Measurements from ENCODE around the gene PRRG2.

PRRG2 gene

DNA sequence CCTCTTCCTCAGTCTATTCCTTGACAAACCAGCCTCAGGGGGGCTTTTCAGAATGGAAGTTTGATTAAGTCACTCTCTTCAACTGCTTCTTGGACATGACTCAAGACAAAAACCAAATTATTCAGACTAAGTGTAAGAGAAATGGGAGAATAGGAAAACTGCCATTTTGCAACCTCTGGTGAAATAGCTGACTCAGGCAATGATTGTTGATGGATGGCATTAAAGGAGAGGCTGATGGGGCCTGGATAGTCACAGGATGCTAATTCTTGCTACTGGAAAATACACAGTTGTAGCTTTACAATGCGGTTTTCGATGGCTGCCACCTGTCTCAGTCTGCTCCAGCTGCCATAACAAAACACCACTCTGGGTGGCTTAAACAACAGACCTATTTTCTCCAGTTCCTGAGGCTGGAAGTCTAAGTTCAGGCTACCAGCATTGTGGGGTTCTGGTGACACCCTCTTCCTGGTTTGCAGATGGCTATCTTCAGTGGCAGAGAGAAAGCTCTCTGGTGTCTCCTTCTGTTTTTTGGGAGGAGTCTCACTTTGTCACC lies 6.8 kb upstream of the PRRG2 start:
- no peak overlapping the region for H3K4me3 Mint-ChIP-seq
- TF ChIP-seq, protein P1, sequence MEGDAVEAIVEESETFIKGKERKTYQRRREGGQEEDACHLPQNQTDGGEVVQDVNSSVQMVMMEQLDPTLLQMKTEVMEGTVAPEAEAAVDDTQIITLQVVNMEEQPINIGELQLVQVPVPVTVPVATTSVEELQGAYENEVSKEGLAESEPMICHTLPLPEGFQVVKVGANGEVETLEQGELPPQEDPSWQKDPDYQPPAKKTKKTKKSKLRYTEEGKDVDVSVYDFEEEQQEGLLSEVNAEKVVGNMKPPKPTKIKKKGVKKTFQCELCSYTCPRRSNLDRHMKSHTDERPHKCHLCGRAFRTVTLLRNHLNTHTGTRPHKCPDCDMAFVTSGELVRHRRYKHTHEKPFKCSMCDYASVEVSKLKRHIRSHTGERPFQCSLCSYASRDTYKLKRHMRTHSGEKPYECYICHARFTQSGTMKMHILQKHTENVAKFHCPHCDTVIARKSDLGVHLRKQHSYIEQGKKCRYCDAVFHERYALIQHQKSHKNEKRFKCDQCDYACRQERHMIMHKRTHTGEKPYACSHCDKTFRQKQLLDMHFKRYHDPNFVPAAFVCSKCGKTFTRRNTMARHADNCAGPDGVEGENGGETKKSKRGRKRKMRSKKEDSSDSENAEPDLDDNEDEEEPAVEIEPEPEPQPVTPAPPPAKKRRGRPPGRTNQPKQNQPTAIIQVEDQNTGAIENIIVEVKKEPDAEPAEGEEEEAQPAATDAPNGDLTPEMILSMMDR (IDR thresholded peaks at IDR 0.05), result no peak
- no peaks in the 10 kb centered on the region for H3K9me3 Mint-ChIP-seq
- H3K4me1 Mint-ChIP-seq, result peaks cover 31% of the 10 kb centered on the region
- H3K27ac Mint-ChIP-seq, result no peak overlapping the region
- H3K36me3 Mint-ChIP-seq (ENCODE audit: low read depth), result peaks cover 33% of the 10 kb centered on the region
- peaks cover 2% of the 10 kb centered on the region for H3K27me3 Mint-ChIP-seq (ENCODE audit: low read depth, poor library complexity)
- no peak for DNase-seq

DNA sequence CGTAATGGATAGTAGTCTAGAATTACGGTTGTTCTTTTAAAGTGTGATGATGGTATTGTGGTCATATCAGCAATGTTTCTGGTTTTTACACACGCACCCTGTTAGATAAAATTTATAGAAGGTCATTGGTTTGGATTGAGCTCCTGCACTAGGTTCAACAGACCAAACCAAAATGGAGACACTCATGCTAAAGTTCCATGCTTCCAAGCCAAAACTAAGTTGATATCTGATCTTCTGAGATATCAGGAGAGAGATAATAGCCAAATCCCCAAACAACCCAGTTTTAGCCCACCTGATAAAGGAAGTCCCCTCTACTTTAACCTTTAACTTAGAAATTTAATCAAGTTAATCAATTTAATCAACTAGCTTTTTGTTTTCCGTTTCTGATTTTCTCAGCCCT lies 1.9 kb upstream of the PRRG2 start:
- DNase-seq, result no peak
- H3K36me3 Mint-ChIP-seq (ENCODE audit: low read depth), result peaks cover 18% of the 10 kb centered on the region
- H3K4me3 Mint-ChIP-seq, result peak overlapping the region; percentile 95
- no peaks in the 10 kb centered on the region for H3K9me3 Mint-ChIP-seq
- TF ChIP-seq, protein P1 (IDR thresholded peaks at IDR 0.05), result no peak
- no peak overlapping the region for H3K27ac Mint-ChIP-seq
- peaks cover 29% of the 10 kb centered on the region for H3K4me1 Mint-ChIP-seq
- H3K27me3 Mint-ChIP-seq (ENCODE audit: low read depth, poor library complexity), result peaks cover 9% of the 10 kb centered on the region

GRCh38 chr19:49579947-49580263 lies 1.2 kb upstream of the PRRG2 start:
- Mint-ChIP-seq H3K27ac (peak overlapping the region; percentile 96), H3K27me3 (ENCODE audit: low read depth, poor library complexity) (peaks cover 9% of the 10 kb centered on the region), H3K9me3 (no peaks in the 10 kb centered on the region), H3K36me3 (ENCODE audit: low read depth) (peaks cover 14% of the 10 kb centered on the region), H3K4me3 (peak overlapping the region; percentile 95), H3K4me1 (peaks cover 32% of the 10 kb centered on the region)
- no peak for DNase-seq
- TF ChIP-seq, protein P1 (IDR thresholded peaks at IDR 0.05), result no peak

DNA sequence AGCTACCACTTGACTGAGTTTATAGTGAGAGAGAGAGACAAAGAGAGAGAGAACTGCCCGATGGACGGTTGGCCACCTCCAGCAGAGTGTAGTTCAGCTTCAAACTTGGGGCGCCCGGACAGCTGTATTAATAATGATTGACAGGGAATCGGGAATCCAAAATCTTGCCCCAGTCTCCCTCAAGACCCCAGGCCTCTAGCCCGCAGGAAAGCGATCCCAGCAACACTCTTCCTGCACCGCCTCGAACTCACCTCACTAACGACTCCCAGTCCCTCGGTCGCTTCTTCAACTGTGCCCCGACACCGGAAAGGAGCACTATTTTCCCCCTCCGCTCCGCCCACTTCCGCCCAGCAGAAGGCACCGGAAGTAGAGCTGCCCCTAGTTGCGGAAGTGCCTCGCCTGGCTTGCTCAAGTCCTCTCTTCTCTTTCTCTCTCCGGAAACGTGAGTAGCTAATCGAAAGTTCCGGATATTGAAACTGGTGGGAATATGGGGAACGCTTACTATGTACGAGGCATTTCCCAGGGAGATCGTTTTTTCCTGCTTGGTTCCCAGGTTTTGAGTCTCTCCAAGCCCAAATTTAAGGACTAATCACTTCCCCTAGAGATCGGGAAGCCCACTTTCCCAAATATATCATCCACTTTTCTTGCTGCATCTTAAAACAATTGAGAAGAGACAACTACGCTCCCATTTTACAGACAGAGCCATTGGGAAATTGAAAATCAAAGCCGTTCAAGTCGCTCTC lies 681 bp upstream of the PRRG2 start, which contains the start of gene NOSIP:
NOSIP (minus strand) TSS at position 293 of the 743 bp plus-strand sequence. CDS start 19,865 bp downstream, outside the sequence.
- Mint-ChIP-seq H3K9me3 (no peaks in the 10 kb centered on the region), H3K27me3 (ENCODE audit: low read depth, poor library complexity) (peaks cover 9% of the 10 kb centered on the region), H3K27ac (peak within 1 kb of the TSS; percentile 96), H3K4me3 (peak within 1 kb of the TSS; percentile 95), H3K4me1 (peaks cover 37% of the 10 kb centered on the region), H3K36me3 (ENCODE audit: low read depth) (peaks cover 10% of the 10 kb centered on the region)
- TF ChIP-seq, protein P1 (IDR thresholded peaks at IDR 0.05), result no peak
- peak; percentile 96 for DNase-seq

DNA sequence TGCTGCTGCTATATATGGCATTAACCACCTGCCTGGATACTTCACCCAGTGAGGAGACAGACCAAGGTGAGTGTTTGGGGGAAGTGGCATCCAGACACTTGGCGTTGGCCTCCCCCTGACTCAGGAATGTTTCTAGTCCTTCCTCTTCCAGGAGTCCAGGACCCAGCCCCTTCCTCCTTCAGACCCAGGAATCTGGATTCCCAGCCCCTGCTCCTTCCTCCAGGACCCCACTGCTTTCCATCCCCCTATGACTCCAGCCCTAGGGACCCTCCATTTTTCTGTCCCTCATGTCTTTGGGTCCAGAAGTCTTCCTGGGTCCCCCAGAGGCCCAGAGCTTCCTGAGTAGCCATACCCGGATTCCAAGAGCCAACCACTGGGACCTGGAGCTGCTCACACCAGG lies 2.1 kb downstream of the PRRG2 start:
- Mint-ChIP-seq H3K4me1 (peaks cover 36% of the 10 kb centered on the region), H3K36me3 (ENCODE audit: low read depth) (no peaks in the 10 kb centered on the region), H3K4me3 (no peak overlapping the region), H3K27ac (no peak overlapping the region), H3K27me3 (ENCODE audit: low read depth, poor library complexity) (peaks cover 9% of the 10 kb centered on the region), H3K9me3 (no peaks in the 10 kb centered on the region)
- TF ChIP-seq, protein P1 (IDR thresholded peaks at IDR 0.05), result no peak
- DNase-seq, result no peak

GRCh38 chr19:49585023-49585422 lies 3.9 kb downstream of the PRRG2 start:
- peaks cover 9% of the 10 kb centered on the region for H3K27me3 Mint-ChIP-seq (ENCODE audit: low read depth, poor library complexity)
- no peaks in the 10 kb centered on the region for H3K36me3 Mint-ChIP-seq (ENCODE audit: low read depth)
- no peaks in the 10 kb centered on the region for H3K9me3 Mint-ChIP-seq
- peak; percentile 68 for DNase-seq
- H3K27ac Mint-ChIP-seq, result peak overlapping the region; percentile 74
- no peak overlapping the region for H3K4me3 Mint-ChIP-seq
- TF ChIP-seq, protein P1 (IDR thresholded peaks at IDR 0.05), result no peak
- peaks cover 34% of the 10 kb centered on the region for H3K4me1 Mint-ChIP-seq

All from nephron progenitor cell (in vitro differentiated cells).